Caki2 (cell line): Measurements from ENCODE around the gene LTBP3. TPM values are rescaled to one million over a fixed set of nuclear protein-coding genes. Genes with fewer than 3 reads are reported as not detected.
"Not testable (repeated sequence)": the region's sequence is repeated elsewhere in the genome, so short reads cannot be mapped to it uniquely, and the experiment has no call there.

Experiments
- DNase-seq: peaks from one replicate; pipeline ENCODE4 v3.0.0-alpha.2; 2015; ENCODE audit warnings: low read depth
- in situ Hi-C: cut with HindIII; loops from 2 replicates; pipeline ENCODE4 v1.10.0; 2016; ENCODE audit warnings: low sequenced_read_pairs, low pct_unique_long_range_greater_than_20kb, mixed read lengths
- total RNA-seq: library from RNA; depleted of rRNA; stranded (reverse); fragments of >200 nt; shearing (Covaris generic); gene quantifications from 2 replicates; pipeline ENCODE4 v1.2.3, GENCODE V29; 2014; ENCODE audit warnings: low replicate concordance

The LTBP3 gene
- total RNA-seq, 1 experiment from 2014 or later: 74.6 TPM

- no peak for DNase-seq
Observed at GRCh38 chr11:65526744-65527143, 31.4 kb downstream of the LTBP3 start.

GRCh38 chr11:65525546-65526480 lies 32.3 kb downstream of the LTBP3 start:
- in situ Hi-C loops: no loop called here
- no peak for DNase-seq

More at GRCh38 chr11:65526744-65527143, 31.4 kb downstream of the LTBP3 start:
- in situ Hi-C loops: no loop called here

- in situ Hi-C loops: no loop called here
- DNase-seq: peak; percentile 31
Observed at GRCh38 chr11:65524741-65525545, 33.2 kb downstream of the LTBP3 start, which contains the start of gene SCYL1. Gene SCYL1 (plus strand): TSS chr11:65525083. CDS start chr11:65525154, 71 bp downstream.

- in situ Hi-C loops: no loop called here
- peak; percentile 42 for DNase-seq
Observed at GRCh38 chr11:65524014-65524740, 34.0 kb downstream of the LTBP3 start.

GRCh38 chr11:65523631-65523968 lies 34.6 kb downstream of the LTBP3 start:
- in situ Hi-C loops, DNase-seq: not testable (repeated sequence)

GRCh38 chr11:65522718-65523630 lies 35.2 kb downstream of the LTBP3 start:
- in situ Hi-C loops: not testable (repeated sequence)
- peak; percentile 42 for DNase-seq

- DNase-seq: peak; percentile 82
- in situ Hi-C loops: not testable (repeated sequence)
Observed at GRCh38 chr11:65521777-65522521, 36.2 kb downstream of the LTBP3 start.

- DNase-seq, in situ Hi-C loops: not testable (repeated sequence)
Observed at GRCh38 chr11:65518941-65519549, 39.1 kb downstream of the LTBP3 start.

- no peak for DNase-seq
- in situ Hi-C loops: no loop called here
Observed at GRCh38 chr11:65516135-65516968, 41.8 kb downstream of the LTBP3 start.

GRCh38 chr11:65512311-65512710 lies 45.8 kb downstream of the LTBP3 start:
- in situ Hi-C loops, DNase-seq: not testable (repeated sequence)

- DNase-seq: no peak
- in situ Hi-C loops: no loop called here
Observed at GRCh38 chr11:65506772-65507505, 51.2 kb downstream of the LTBP3 start.

GRCh38 chr11:65506290-65506771 lies 51.8 kb downstream of the LTBP3 start:
- in situ Hi-C loops: no loop called here
- DNase-seq: no peak

- in situ Hi-C loops: no loop called here
Observed at GRCh38 chr11:65505466-65506289, 52.5 kb downstream of the LTBP3 start.

More at GRCh38 chr11:65505466-65506289, 52.5 kb downstream of the LTBP3 start:
- peak; percentile 39 for DNase-seq
